ENCODE data around the gene UMODL1.
A peak's percentile ranks its signal among the peaks of the same experiment; 100 is the strongest.

UMODL1 gene

GRCh38 chr21:42022906-42023305, 48.2 kb upstream of the UMODL1 start:
- Histone ChIP-seq H2BK120ac (ENCODE audit: insufficient read depth, low read length, poor library complexity) (no peak overlapping the region), H3K4me1 (ENCODE audit: control insufficient read depth in 1 of 2, insufficient read depth in 2 of 2, low read length in 2 of 2) (peaks cover 0 to 2% of the 10 kb centered on the region in 2 experiments), H3K27me3 (ENCODE audit: insufficient read depth, low read length) (no peaks in the 10 kb centered on the region), H3K4me3 (ENCODE audit: low read depth, low read length) (no peak overlapping the region), H2AK5ac (ENCODE audit: low read length) (no peak overlapping the region), H3K36me3 (ENCODE audit: control insufficient read depth in 1 of 2, insufficient read depth in 2 of 2, low read length in 2 of 2) (no peaks in the 10 kb centered on the region), H3K9me3 (ENCODE audit: insufficient read depth, low read depth, low read length) (peaks cover 10% of the 10 kb centered on the region), H2BK5ac (ENCODE audit: low read depth, low read length, poor library complexity) (no peak overlapping the region), H3K4ac (ENCODE audit: low read depth, low read length) (no peak overlapping the region), H3K14ac (ENCODE audit: low read length) (no peak overlapping the region), H3K79me1 (ENCODE audit: low read length) (no peaks in the 10 kb centered on the region), H3K18ac (ENCODE audit: low read length) (no peak overlapping the region), H3K27ac (ENCODE audit: low read depth, low read length) (no peak overlapping the region), H4K8ac (ENCODE audit: low read depth, low read length) (no peak overlapping the region), H3K4me2 (ENCODE audit: low read length) (no peak overlapping the region), H2BK12ac (ENCODE audit: low read length) (no peak overlapping the region), H2AFZ (ENCODE audit: insufficient read depth, low read length, poor library complexity) (no peak overlapping the region), H3K79me2 (ENCODE audit: control insufficient read depth, insufficient read depth, low read length, poor library complexity) (no peaks in the 10 kb centered on the region), H3K9ac (ENCODE audit: low read length) (no peak overlapping the region), H4K12ac (ENCODE audit: low read depth, low read length) (no peak overlapping the region), H4K91ac (ENCODE audit: low read depth, low read length) (no peak overlapping the region), H3K23ac (ENCODE audit: low read length) (no peak overlapping the region)
- DNase-seq: no peak
- no CpG with 5 or more reads among the region's 11 CpGs for WGBS (ENCODE audit: extremely low coverage, insufficient coverage, insufficient read length)

- no peaks in the 10 kb centered on the region for H3K79me2 ChIP-seq (ENCODE audit: control insufficient read depth, insufficient read depth, low read length, poor library complexity)
- H4K12ac ChIP-seq (ENCODE audit: low read depth, low read length): no peak overlapping the region
- peak overlapping the region; percentile 20 for H3K4me3 ChIP-seq (ENCODE audit: low read depth, low read length)
- no peak overlapping the region for H2BK12ac ChIP-seq (ENCODE audit: low read length)
- peaks cover 0 to 2% of the 10 kb centered on the region in 2 experiments for H3K4me1 ChIP-seq (ENCODE audit: control insufficient read depth in 1 of 2, insufficient read depth in 2 of 2, low read length in 2 of 2)
- H3K27ac ChIP-seq (ENCODE audit: low read depth, low read length): no peak overlapping the region
- no peaks in the 10 kb centered on the region for H3K27me3 ChIP-seq (ENCODE audit: insufficient read depth, low read length)
- no peaks in the 10 kb centered on the region for H3K79me1 ChIP-seq (ENCODE audit: low read length)
- no peak for DNase-seq
- no CpG with 5 or more reads among the region's 12 CpGs for WGBS (ENCODE audit: extremely low coverage, insufficient coverage, insufficient read length)
- H4K8ac ChIP-seq (ENCODE audit: low read depth, low read length): no peak overlapping the region
- no peak overlapping the region for H3K18ac ChIP-seq (ENCODE audit: low read length)
- no peak overlapping the region for H2AFZ ChIP-seq (ENCODE audit: insufficient read depth, low read length, poor library complexity)
- H3K23ac ChIP-seq (ENCODE audit: low read length): no peak overlapping the region
- no peaks in the 10 kb centered on the region for H3K36me3 ChIP-seq (ENCODE audit: control insufficient read depth in 1 of 2, insufficient read depth in 2 of 2, low read length in 2 of 2)
- H2BK5ac ChIP-seq (ENCODE audit: low read depth, low read length, poor library complexity): no peak overlapping the region
- H3K9ac ChIP-seq (ENCODE audit: low read length): no peak overlapping the region
- no peak overlapping the region for H2AK5ac ChIP-seq (ENCODE audit: low read length)
- H3K4ac ChIP-seq (ENCODE audit: low read depth, low read length): no peak overlapping the region
- no peak overlapping the region for H3K4me2 ChIP-seq (ENCODE audit: low read length)
- H3K14ac ChIP-seq (ENCODE audit: low read length): no peak overlapping the region
- no peak overlapping the region for H4K91ac ChIP-seq (ENCODE audit: low read depth, low read length)
- peaks cover 10% of the 10 kb centered on the region for H3K9me3 ChIP-seq (ENCODE audit: insufficient read depth, low read depth, low read length)
- no peak overlapping the region for H2BK120ac ChIP-seq (ENCODE audit: insufficient read depth, low read length, poor library complexity)
Observed at GRCh38 chr21:42025376-42026081, 45.6 kb upstream of the UMODL1 start.

- no peak overlapping the region for H2BK12ac ChIP-seq (ENCODE audit: low read length)
- H3K79me2 ChIP-seq (ENCODE audit: control insufficient read depth, insufficient read depth, low read length, poor library complexity): no peaks in the 10 kb centered on the region
- H3K4me1 ChIP-seq (ENCODE audit: control insufficient read depth in 1 of 2, insufficient read depth in 2 of 2, low read length in 2 of 2): peaks cover 0 to 2% of the 10 kb centered on the region in 2 experiments
- no peak overlapping the region for H3K27ac ChIP-seq (ENCODE audit: low read depth, low read length)
- no peak overlapping the region for H2BK120ac ChIP-seq (ENCODE audit: insufficient read depth, low read length, poor library complexity)
- no peak overlapping the region for H3K4ac ChIP-seq (ENCODE audit: low read depth, low read length)
- H3K4me2 ChIP-seq (ENCODE audit: low read length): no peak overlapping the region
- WGBS (ENCODE audit: extremely low coverage, insufficient coverage, insufficient read length): no CpG with 5 or more reads among the region's 9 CpGs
- no peak overlapping the region for H3K9ac ChIP-seq (ENCODE audit: low read length)
- no peak overlapping the region for H2AFZ ChIP-seq (ENCODE audit: insufficient read depth, low read length, poor library complexity)
- H2BK5ac ChIP-seq (ENCODE audit: low read depth, low read length, poor library complexity): no peak overlapping the region
- no peak overlapping the region for H4K91ac ChIP-seq (ENCODE audit: low read depth, low read length)
- no peak overlapping the region for H4K12ac ChIP-seq (ENCODE audit: low read depth, low read length)
- no peak overlapping the region for H4K8ac ChIP-seq (ENCODE audit: low read depth, low read length)
- no peak overlapping the region for H3K18ac ChIP-seq (ENCODE audit: low read length)
- H3K36me3 ChIP-seq (ENCODE audit: control insufficient read depth in 1 of 2, insufficient read depth in 2 of 2, low read length in 2 of 2): no peaks in the 10 kb centered on the region
- H3K23ac ChIP-seq (ENCODE audit: low read length): no peak overlapping the region
- DNase-seq: no peak
- peaks cover 10% of the 10 kb centered on the region for H3K9me3 ChIP-seq (ENCODE audit: insufficient read depth, low read depth, low read length)
- H3K4me3 ChIP-seq (ENCODE audit: low read depth, low read length): peak overlapping the region; percentile 20
- H3K14ac ChIP-seq (ENCODE audit: low read length): no peak overlapping the region
- H2AK5ac ChIP-seq (ENCODE audit: low read length): no peak overlapping the region
- no peaks in the 10 kb centered on the region for H3K79me1 ChIP-seq (ENCODE audit: low read length)
- no peaks in the 10 kb centered on the region for H3K27me3 ChIP-seq (ENCODE audit: insufficient read depth, low read length)
Observed at GRCh38 chr21:42026082-42026435, 45.1 kb upstream of the UMODL1 start.

- Histone ChIP-seq H3K27me3 (ENCODE audit: insufficient read depth, low read length) (no peaks in the 10 kb centered on the region), H3K4me1 (ENCODE audit: control insufficient read depth in 1 of 2, insufficient read depth in 2 of 2, low read length in 2 of 2) (peaks cover 0 to 2% of the 10 kb centered on the region in 2 experiments), H2AK5ac (ENCODE audit: low read length) (no peak overlapping the region), H4K12ac (ENCODE audit: low read depth, low read length) (no peak overlapping the region), H3K9me3 (ENCODE audit: insufficient read depth, low read depth, low read length) (peaks cover 10% of the 10 kb centered on the region), H2AFZ (ENCODE audit: insufficient read depth, low read length, poor library complexity) (no peak overlapping the region), H4K8ac (ENCODE audit: low read depth, low read length) (no peak overlapping the region), H3K79me1 (ENCODE audit: low read length) (no peaks in the 10 kb centered on the region), H3K4ac (ENCODE audit: low read depth, low read length) (no peak overlapping the region), H2BK120ac (ENCODE audit: insufficient read depth, low read length, poor library complexity) (no peak overlapping the region), H3K4me3 (ENCODE audit: low read depth, low read length) (peak overlapping the region; percentile 50), H2BK12ac (ENCODE audit: low read length) (no peak overlapping the region), H3K79me2 (ENCODE audit: control insufficient read depth, insufficient read depth, low read length, poor library complexity) (no peaks in the 10 kb centered on the region), H2BK5ac (ENCODE audit: low read depth, low read length, poor library complexity) (no peak overlapping the region), H3K23ac (ENCODE audit: low read length) (peak overlapping the region; percentile 64), H4K91ac (ENCODE audit: low read depth, low read length) (no peak overlapping the region), H3K9ac (ENCODE audit: low read length) (no peak overlapping the region), H3K18ac (ENCODE audit: low read length) (no peak overlapping the region), H3K36me3 (ENCODE audit: control insufficient read depth in 1 of 2, insufficient read depth in 2 of 2, low read length in 2 of 2) (no peaks in the 10 kb centered on the region), H3K4me2 (ENCODE audit: low read length) (no peak overlapping the region), H3K27ac (ENCODE audit: low read depth, low read length) (no peak overlapping the region), H3K14ac (ENCODE audit: low read length) (no peak overlapping the region)
- DNase-seq: no peak
- WGBS (ENCODE audit: extremely low coverage, insufficient coverage, insufficient read length): 100% methylated on average over 5 of the region's 6 CpGs
Observed at GRCh38 chr21:42027085-42027821, 43.9 kb upstream of the UMODL1 start.

All from trophoblast cell (in vitro differentiated cells and primary cell).